Neuronal stem cell (in vitro differentiated cells): ENCODE results near the gene GRID2IP.
A peak's percentile ranks its signal among the peaks of the same experiment; 100 is the strongest.
"Not testable (repeated sequence)": the region's sequence is repeated elsewhere in the genome, so short reads cannot be mapped to it uniquely, and the experiment has no call there.

ENCODE experiments used
- DNase-seq: peaks from one replicate; pipeline ENCODE4 v3.0.0-alpha.2; 2013; ENCODE audit warnings: low spot score
- H2AFZ ChIP-seq: one replicate; pipeline ENCODE4 v1.6.1; 2013; ENCODE audit warnings: mild to moderate bottlenecking, low read length, inconsistent platforms
- H2AK5ac ChIP-seq: 2 replicates; pipeline ENCODE4 v1.6.1; 2013; ENCODE audit warnings: low read depth, mild to moderate bottlenecking, inconsistent platforms, low read length, moderate library complexity, mixed read lengths
- H2BK120ac ChIP-seq: 2 replicates; pipeline ENCODE4 v1.6.1; 2013; ENCODE audit warnings: low read depth, mild to moderate bottlenecking, inconsistent platforms, low read length, moderate library complexity, mixed read lengths
- H2BK12ac ChIP-seq: one replicate; pipeline ENCODE4 v1.6.1; 2013; ENCODE audit warnings: low read length, inconsistent platforms
- H2BK15ac ChIP-seq: 2 replicates; pipeline ENCODE4 v1.6.1; 2013; ENCODE audit warnings: mild to moderate bottlenecking, low read length, inconsistent platforms, mixed read lengths
- H2BK5ac ChIP-seq: one replicate; pipeline ENCODE4 v1.6.1; 2013; ENCODE audit warnings: inconsistent platforms, mild to moderate bottlenecking, low read length, moderate library complexity
- H3K14ac ChIP-seq: one replicate; pipeline ENCODE4 v1.6.1; 2013; ENCODE audit warnings: low read length, inconsistent platforms
- H3K18ac ChIP-seq: 2 replicates; pipeline ENCODE4 v1.6.1; 2013; ENCODE audit warnings: low read length, inconsistent platforms
- H3K23ac ChIP-seq: 2 replicates; pipeline ENCODE4 v1.6.1; 2013; ENCODE audit warnings: low read depth, mild to moderate bottlenecking, mixed read lengths, low read length, inconsistent platforms; ENCODE audit not compliant: poor library complexity
- H3K27ac ChIP-seq: replicated peaks from 3 replicates; pipeline ENCODE4 v1.5.1; 2013; ENCODE audit warnings: low read length, inconsistent platforms
- H3K27me3 ChIP-seq, 3 experiments: 2 replicates each; pipeline ENCODE4 v1.6.1; 2013; ENCODE audit warnings: low read length in 3 of 3, mild to moderate bottlenecking in 2 of 3, inconsistent platforms in 1 of 3, low read depth in 1 of 3, mixed read lengths in 1 of 3, moderate library complexity in 1 of 3; ENCODE audit not compliant: control insufficient read depth in 3 of 3, insufficient read depth in 3 of 3
- H3K36me3 ChIP-seq, 2 donors: replicated peaks in 1 of 2; 2 replicates each; pipeline ENCODE4 v1.6.1; 2013; ENCODE audit warnings: low read length in 2 of 2; ENCODE audit not compliant: control insufficient read depth in 2 of 2, insufficient read depth in 2 of 2
- H3K4ac ChIP-seq: 2 replicates; pipeline ENCODE4 v1.6.1; 2013; ENCODE audit warnings: inconsistent platforms, mild to moderate bottlenecking, low read length, moderate library complexity
- H3K4me1 ChIP-seq, 2 donors: 1 replicate in 1 of 2; 2 replicates in 1 of 2; pipeline ENCODE4 v1.6.1; 2013; ENCODE audit warnings: low read length in 2 of 2, low read depth in 1 of 2; ENCODE audit not compliant: control insufficient read depth in 2 of 2, insufficient read depth in 1 of 2
- H3K4me2 ChIP-seq: one replicate; pipeline ENCODE4 v1.6.1; 2013; ENCODE audit warnings: mild to moderate bottlenecking, low read length, inconsistent platforms; ENCODE audit not compliant: insufficient read depth, poor library complexity, severe bottlenecking
- H3K4me3 ChIP-seq, 2 donors: 2 replicates each; pipeline ENCODE4 v1.5.1; 2013; ENCODE audit warnings: low read length in 2 of 2, mild to moderate bottlenecking in 2 of 2, inconsistent platforms in 1 of 2, moderate library complexity in 1 of 2
- H3K79me1 ChIP-seq: one replicate; pipeline ENCODE4 v1.6.1; 2013; ENCODE audit warnings: low read depth, mild to moderate bottlenecking, inconsistent platforms, low read length, moderate library complexity
- H3K9ac ChIP-seq: one replicate; pipeline ENCODE4 v1.6.1; 2013; ENCODE audit warnings: mild to moderate bottlenecking, low read depth, low read length, inconsistent platforms; ENCODE audit not compliant: poor library complexity
- H3K9me3 ChIP-seq, 2 donors: replicated peaks in 1 of 2; 2 replicates each; pipeline versions ENCODE3 to v1.6.1; 2013; ENCODE audit warnings: low read length in 2 of 2, mild to moderate bottlenecking in 2 of 2, inconsistent platforms in 1 of 2, low read depth in 1 of 2, mixed read lengths in 1 of 2, moderate library complexity in 1 of 2; ENCODE audit not compliant: control insufficient read depth in 2 of 2, insufficient read depth in 1 of 2
- H4K8ac ChIP-seq: one replicate; pipeline ENCODE4 v1.6.1; 2013; ENCODE audit warnings: low read depth, mild to moderate bottlenecking, inconsistent platforms, low read length, moderate library complexity
- H4K91ac ChIP-seq: one replicate; pipeline ENCODE4 v1.6.1; 2013; ENCODE audit warnings: low read length, low read depth, mild to moderate bottlenecking, inconsistent platforms; ENCODE audit not compliant: poor library complexity
- WGBS, 2 donors: extraction: QIAGEN DNeasy Blood & Tissue Kit; methylation state at CpG; one replicate each; pipeline ENCODE4 v1.1.7; 2013; ENCODE audit warnings: missing lambda C conversion rate in 2 of 2, mixed read lengths in 1 of 2; ENCODE audit not compliant: insufficient read length in 2 of 2, insufficient replicate concordance in 1 of 2; ENCODE audit errors: extremely low coverage in 2 of 2; 5-methylcytosine and 5-hydroxymethylcytosine counted together

Gene GRID2IP

GRCh38 chr7:6578114-6579084 is 27.1 kb upstream of the GRID2IP start:
- peaks cover 3% of the 10 kb centered on the region for H3K79me1 ChIP-seq
- no peaks in the 10 kb centered on the region for H3K9me3 ChIP-seq
- DNase-seq = no peak
- no peak overlapping the region for H2BK12ac ChIP-seq
- no CpG with 5 or more reads among the region's 18 CpGs for WGBS, 2 donors
- H3K9ac ChIP-seq = no peak overlapping the region
- no peak overlapping the region for H4K91ac ChIP-seq
- no peak overlapping the region for H3K27ac ChIP-seq
- no peaks in the 10 kb centered on the region for H3K27me3 ChIP-seq
- no peak overlapping the region for H2BK120ac ChIP-seq
- peak overlapping the region in 1 of 2 donors; percentile 62 for H3K4me3 ChIP-seq
- H4K8ac ChIP-seq = no peak overlapping the region
- peak overlapping the region; percentile 10 for H3K23ac ChIP-seq
- no peak overlapping the region for H2AFZ ChIP-seq
- H3K4me2 ChIP-seq = peak overlapping the region; percentile 32
- H2BK15ac ChIP-seq = no peak overlapping the region
- no peaks in the 10 kb centered on the region for H3K4me1 ChIP-seq
- H2AK5ac ChIP-seq = no peak overlapping the region
- no peak overlapping the region for H3K14ac ChIP-seq
- no peak overlapping the region for H3K4ac ChIP-seq
- H3K36me3 ChIP-seq = peaks cover 14 to 30% of the 10 kb centered on the region in 2 donors
- no peak overlapping the region for H2BK5ac ChIP-seq
- H3K18ac ChIP-seq = no peak overlapping the region

DNA sequence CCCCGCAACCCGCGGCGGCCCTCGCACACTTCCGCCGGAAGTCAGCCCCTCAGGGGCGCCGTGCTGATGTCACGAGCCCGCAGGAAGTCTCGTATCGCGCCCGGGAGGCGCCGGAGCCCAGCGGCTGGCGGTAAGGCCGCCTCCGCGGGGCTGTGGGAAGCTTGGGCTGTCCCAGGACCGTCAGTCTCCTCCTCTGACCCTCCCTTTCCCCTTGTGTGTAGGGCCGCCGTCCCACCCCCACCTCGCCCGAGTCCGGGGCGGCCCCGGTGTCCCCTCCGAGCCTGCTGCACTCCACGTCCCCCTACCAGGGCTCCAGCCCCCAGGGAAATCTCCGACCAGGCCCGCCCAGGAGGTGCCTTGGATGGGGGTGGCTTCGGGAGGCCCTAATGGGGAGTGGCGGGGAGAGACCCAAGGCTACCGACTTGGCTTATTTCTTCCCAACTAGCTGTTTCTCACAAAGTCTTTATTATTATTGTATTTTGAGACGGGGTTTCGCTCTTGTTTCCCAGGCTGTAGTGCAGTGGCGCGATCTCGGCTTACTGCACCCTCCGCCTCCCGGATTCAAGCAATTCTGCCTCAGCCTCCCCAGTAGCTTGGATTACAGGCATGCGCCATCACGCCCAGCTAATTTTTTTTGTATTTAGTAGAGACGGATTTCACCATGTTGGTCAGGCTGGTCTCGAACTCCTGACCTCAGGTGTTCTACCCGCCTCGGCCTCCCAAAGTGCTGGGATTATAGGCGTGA is 26.3 kb upstream of the GRID2IP start, which contains the start of gene ZDHHC4:
Gene ZDHHC4 (plus strand): TSS at position 86 of the 745 bp plus-strand sequence. CDS start 3,108 bp downstream, outside the sequence.
- no peak within 1 kb of the TSS for H2BK5ac ChIP-seq

GRCh38 chr7:6576867-6577368 is 25.7 kb upstream of the GRID2IP start:
- peak overlapping the region; percentile 99 for H3K23ac ChIP-seq
- H3K4me2 ChIP-seq = peak overlapping the region; percentile 68
- not testable (repeated sequence) for H3K4me1 ChIP-seq, H3K27me3 ChIP-seq, H2BK5ac ChIP-seq, H3K79me1 ChIP-seq, H3K14ac ChIP-seq, H2BK15ac ChIP-seq, H2BK12ac ChIP-seq, H4K8ac ChIP-seq, H3K27ac ChIP-seq, H2BK120ac ChIP-seq, H2AK5ac ChIP-seq, H3K4ac ChIP-seq, DNase-seq, H3K9me3 ChIP-seq, H3K9ac ChIP-seq, H4K91ac ChIP-seq
- H2AFZ ChIP-seq = peak overlapping the region; percentile 95
- H3K4me3 ChIP-seq = peak overlapping the region; percentile 62 to 95
- H3K18ac ChIP-seq = peak overlapping the region; percentile 67
- peaks cover 7 to 17% of the 10 kb centered on the region in 2 donors for H3K36me3 ChIP-seq
- WGBS, 2 donors = no CpG with 5 or more reads among the region's 14 CpGs

More for the DNA sequence above, 26.3 kb upstream of the GRID2IP start, which contains the start of gene ZDHHC4:
- Histone ChIP-seq H3K27ac (peak within 1 kb of the TSS; percentile 69), H4K8ac (peak within 1 kb of the TSS; percentile 88), H3K23ac (peak within 1 kb of the TSS; percentile 99), H3K79me1 (peaks cover 3% of the 10 kb centered on the region), H3K36me3 (peaks cover 7 to 23% of the 10 kb centered on the region in 2 donors), H3K9ac (peak within 1 kb of the TSS; percentile 93), H3K4me2 (peak within 1 kb of the TSS; percentile 68), H2BK12ac (no peak within 1 kb of the TSS), H3K9me3 (no peaks in the 10 kb centered on the region), H4K91ac (no peak within 1 kb of the TSS), H3K4me3 (peak within 1 kb of the TSS; percentile 62 to 95), H3K4me1 (no peaks in the 10 kb centered on the region), H2AFZ (peak within 1 kb of the TSS; percentile 95), H3K14ac (no peak within 1 kb of the TSS), H2BK15ac (no peak within 1 kb of the TSS), H2BK120ac (no peak within 1 kb of the TSS), H2AK5ac (peak within 1 kb of the TSS; percentile 54), H3K4ac (no peak within 1 kb of the TSS), H3K27me3 (no peaks in the 10 kb centered on the region), H3K18ac (peak within 1 kb of the TSS; percentile 98)
- peak; percentile 60 for DNase-seq
- no CpG with 5 or more reads among the region's 51 CpGs for WGBS, 2 donors
